IMR-90 (cell line): Measurements from ENCODE around the gene TP53I11. TPM values are rescaled to one million over a fixed set of nuclear protein-coding genes. Genes with fewer than 3 reads are reported as not detected.

ENCODE experiments used
- ATAC-seq: fragments of 200-7000 bp; cut with Tn5 transposase; 2 replicates; pipeline ENCODE4 v1.9.1; 2020; ENCODE audit warnings: low read depth, mild to moderate bottlenecking, moderate library complexity
- BruUV-seq: library from RNA; stranded (reverse); fragments of 400-500 nt; replicated peaks from 2 replicates; lab custom pipeline; 2021; lab: Mats Ljungman, UMichigan
- CTCF ChIA-PET: fragments of 300-600 bp; formaldehyde crosslinking; extraction: SDS; loops from one replicate; lab custom pipeline; 2021; ENCODE audit warnings: antibody characterized with exemption; lab: Yijun Ruan, JAX
- POLR2A ChIA-PET: fragments of 300-600 bp; sonication (Branson Sonifier 250); formaldehyde crosslinking; loops from one replicate; lab custom pipeline; 2022; ENCODE audit warnings: antibody characterized with exemption; ENCODE audit not compliant: unreplicated experiment; lab: Charles Lee
- DNase-seq: peaks from one replicate; pipeline ENCODE4 v3.0.0; 2013
- H2AFZ ChIP-seq: replicated peaks from 2 replicates; pipeline ENCODE3; 2013; ENCODE audit warnings: low read length, mild to moderate bottlenecking; ENCODE audit not compliant: poor library complexity
- H2AK5ac ChIP-seq: 2 replicates; pipeline ENCODE4 v1.6.1; 2013; ENCODE audit warnings: low read depth, low read length, inconsistent platforms
- H2AK9ac ChIP-seq: replicated peaks from 2 replicates; pipeline ENCODE3; 2013; ENCODE audit warnings: mild to moderate bottlenecking, low read depth, low read length, moderate library complexity; ENCODE audit not compliant: poor library complexity
- H2BK120ac ChIP-seq: 2 replicates; pipeline ENCODE4 v1.6.1; 2013; ENCODE audit warnings: low read depth, low read length, inconsistent platforms
- H2BK15ac ChIP-seq: 3 replicates; pipeline ENCODE4 v1.6.1; 2013; ENCODE audit warnings: low read depth, low read length, inconsistent platforms
- H2BK20ac ChIP-seq: 2 replicates; pipeline ENCODE4 v1.6.1; 2013; ENCODE audit warnings: low read depth, mild to moderate bottlenecking, inconsistent platforms, low read length, moderate library complexity
- H2BK5ac ChIP-seq: 2 replicates; pipeline ENCODE4 v1.6.1; 2013; ENCODE audit warnings: mild to moderate bottlenecking, low read depth, low read length, inconsistent platforms; ENCODE audit not compliant: poor library complexity, severe bottlenecking
- H3K14ac ChIP-seq: replicated peaks from 2 replicates; pipeline ENCODE4 v1.6.1; 2013; ENCODE audit warnings: low read depth, low read length, inconsistent platforms
- H3K18ac ChIP-seq: 2 replicates; pipeline ENCODE4 v1.6.1; 2013; ENCODE audit warnings: low read depth, low read length, control low read depth
- H3K23ac ChIP-seq: 2 replicates; pipeline ENCODE4 v1.6.1; 2013; ENCODE audit warnings: low read depth, low read length, inconsistent platforms
- H3K27ac ChIP-seq: 2 replicates; pipeline ENCODE4 v1.5.1; 2013; ENCODE audit warnings: mild to moderate bottlenecking, control low read depth, low read length; ENCODE audit not compliant: insufficient read depth
- H3K27me3 ChIP-seq: 2 replicates; pipeline ENCODE4 v1.6.1; 2013; ENCODE audit warnings: low read length; ENCODE audit not compliant: control insufficient read depth, insufficient read depth
- H3K36me3 ChIP-seq: 2 replicates; pipeline ENCODE4 v1.6.1; 2013; ENCODE audit warnings: low read length, mixed read lengths; ENCODE audit not compliant: control insufficient read depth, insufficient read depth
- H3K4ac ChIP-seq: 2 replicates; pipeline ENCODE4 v1.6.1; 2013; ENCODE audit warnings: low read depth, low read length, inconsistent platforms
- H3K4me1 ChIP-seq: 2 replicates; pipeline ENCODE4 v1.6.1; 2013; ENCODE audit warnings: low read length, mixed read lengths; ENCODE audit not compliant: control insufficient read depth, insufficient read depth
- H3K4me2 ChIP-seq: 2 replicates; pipeline ENCODE4 v1.6.1; 2013; ENCODE audit warnings: low read depth, mild to moderate bottlenecking, control low read depth, low read length, moderate library complexity
- H3K4me3 ChIP-seq: 2 replicates; pipeline ENCODE4 v1.5.1; 2013; ENCODE audit warnings: low read depth, mild to moderate bottlenecking, control low read depth, low read length, moderate library complexity; ENCODE audit not compliant: insufficient read depth
- H3K56ac ChIP-seq: 2 replicates; pipeline ENCODE4 v1.6.1; 2013; ENCODE audit warnings: low read length, inconsistent platforms; ENCODE audit not compliant: insufficient read depth; ENCODE audit errors: extremely low read depth
- H3K79me1 ChIP-seq, 2 experiments: 2 replicates each; pipeline ENCODE4 v1.6.1; 2013; ENCODE audit warnings: low read length in 2 of 2, inconsistent platforms in 1 of 2, low read depth in 1 of 2
- H3K9ac ChIP-seq: 2 replicates; pipeline ENCODE4 v1.6.1; 2013; ENCODE audit warnings: low read depth, low read length, control low read depth
- H3K9me1 ChIP-seq: 2 replicates; pipeline ENCODE4 v1.6.1; 2013; ENCODE audit warnings: low read length, inconsistent platforms; ENCODE audit not compliant: insufficient read depth
- H3K9me3 ChIP-seq: 2 replicates; pipeline ENCODE4 v1.6.1; 2013; ENCODE audit warnings: low read length; ENCODE audit not compliant: control insufficient read depth, insufficient read depth
- H4K20me1 ChIP-seq: 2 replicates; pipeline ENCODE4 v1.6.1; 2013; ENCODE audit warnings: low read length, inconsistent platforms; ENCODE audit not compliant: insufficient read depth
- H4K5ac ChIP-seq: 2 replicates; pipeline ENCODE4 v1.6.1; 2013; ENCODE audit warnings: mild to moderate bottlenecking, low read depth, low read length, control low read depth
- H4K8ac ChIP-seq, 2 experiments: 2 replicates each; pipeline ENCODE4 v1.6.1; 2013; ENCODE audit warnings: low read depth in 2 of 2, low read length in 2 of 2, control low read depth in 1 of 2, inconsistent platforms in 1 of 2
- H4K91ac ChIP-seq: 2 replicates; pipeline ENCODE4 v1.6.1; 2013; ENCODE audit warnings: low read depth, low read length, inconsistent platforms; ENCODE audit not compliant: insufficient read depth
- MAZ ChIP-seq: IDR thresholded peaks from 2 replicates; pipeline ENCODE4 v1.6.1; 2012; ENCODE audit warnings: low read depth, mild to moderate bottlenecking, low read length, improper control_type of control experiment, moderate library complexity, borderline replicate concordance
- POLR2A ChIP-seq: IDR thresholded peaks from 2 replicates; pipeline ENCODE4 v1.6.1; 2012; ENCODE audit warnings: mild to moderate bottlenecking, low read depth, low read length
- RFX5 ChIP-seq: IDR thresholded peaks from 2 replicates; pipeline ENCODE4 v1.8.0; 2012; ENCODE audit warnings: low read depth, mild to moderate bottlenecking, low read length, moderate library complexity
- WGBS, 2 experiments: methylation state at CpG; one replicate each; pipeline versions ENCODE4 v1.1.5 to v1.1.7; 2013; ENCODE audit warnings: missing lambda C conversion rate in 2 of 2; ENCODE audit not compliant: insufficient read length in 1 of 2; ENCODE audit errors: extremely low coverage in 2 of 2; 5-methylcytosine and 5-hydroxymethylcytosine counted together
- dilution Hi-C: fragments of 300-500 bp; cut with HindIII; formaldehyde crosslinking; loops from one replicate; pipeline ENCODE4 v1.14.3; 2018; ENCODE audit warnings: low sequenced_read_pairs; ENCODE audit not compliant: unreplicated experiment
- in situ Hi-C: fragments of 300-500 bp; cut with MboI; formaldehyde crosslinking; loops from 3 replicates; pipeline ENCODE4 v1.14.3; 2019; ENCODE audit warnings: low sequenced_read_pairs, inconsistent platforms, mixed read lengths
- intact Hi-C: fragments of 100-400 bp; cut with micrococcal nuclease; formaldehyde crosslinking; loops from 2 replicates; pipeline ENCODE4 v1.10.0; 2022
- polyA plus RNA-seq, 3 experiments: library from polyadenylated mRNA; depleted of rRNA; stranded (reverse); fragments of >200 nt; gene quantifications; 2 replicates each; pipeline ENCODE4 v1.2.3, GENCODE V29; 2012; ENCODE audit warnings: low replicate concordance in 1 of 3
- total RNA-seq: library from RNA; depleted of rRNA; stranded (reverse); fragments of >200 nt; gene quantifications from 2 replicates; pipeline ENCODE4 v1.2.3, GENCODE V29; 2012
- TF ChIP-seq, protein P1 (sequence below): fragments of 150-350 bp; IDR thresholded peaks from 2 replicates; pipeline ENCODE4 v1.6.1; 2016; ENCODE audit warnings: low read depth, mild to moderate bottlenecking, low read length, moderate library complexity, borderline replicate concordance

The TP53I11 gene
- total and polyA plus RNA-seq, 2 of the 4 experiments (the other 2 are of a cell fraction), result 3.9 to 22.0 TPM

DNA sequence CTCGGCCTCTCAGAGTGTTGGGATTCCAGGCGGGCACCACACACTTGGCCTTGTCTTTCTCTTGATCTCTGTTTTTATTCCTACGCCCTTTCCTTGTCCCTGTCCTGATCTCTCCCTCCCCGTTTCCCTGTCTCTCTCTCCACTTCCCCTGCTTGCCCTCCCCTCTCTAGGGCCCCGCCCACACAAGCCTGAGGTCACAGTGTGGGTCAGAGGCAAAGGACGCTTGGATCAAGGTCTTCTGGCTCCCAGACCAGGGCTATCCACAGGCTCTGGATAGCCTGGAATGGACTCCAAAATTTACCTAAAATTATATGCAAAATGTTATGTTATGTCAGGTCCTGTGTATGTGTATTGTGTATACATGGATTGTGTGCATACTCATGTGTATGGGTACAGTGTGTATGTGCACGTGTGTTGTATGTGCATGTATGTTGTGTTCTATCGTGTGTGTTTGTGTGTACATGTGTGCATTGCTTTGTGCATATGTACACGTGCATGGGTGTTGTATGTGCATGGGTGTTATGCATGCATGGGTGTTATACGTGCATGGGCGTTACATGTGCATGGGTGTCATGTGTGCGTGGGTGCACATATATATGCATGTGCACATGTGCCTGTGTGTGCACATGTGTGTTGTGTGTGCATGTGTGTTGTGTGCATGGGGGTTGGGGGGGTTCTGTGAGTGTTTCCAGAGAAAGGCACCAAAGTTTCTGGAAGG, 38.3 kb downstream of the TP53I11 start:
- Histone ChIP-seq H4K8ac (no peak overlapping the region), H3K4me1 (peaks cover 1% of the 10 kb centered on the region; the same call in 1 of the 2 replicates), H3K9ac (no peak overlapping the region), H4K91ac (no peak overlapping the region), H3K27ac (no peak overlapping the region), H3K27me3 (peaks cover 6% of the 10 kb centered on the region), H3K4me3 (no peak overlapping the region), H3K9me1 (no peaks in the 10 kb centered on the region), H3K56ac (no peak overlapping the region), H3K79me1 (no peaks in the 10 kb centered on the region), H3K23ac (no peak overlapping the region), H4K20me1 (no peaks in the 10 kb centered on the region), H3K36me3 (no peaks in the 10 kb centered on the region), H2AFZ (no peak overlapping the region), H3K9me3 (no peaks in the 10 kb centered on the region), H2BK5ac (no peak overlapping the region), H2BK20ac (no peak overlapping the region), H2AK9ac (no peak overlapping the region), H3K18ac (no peak overlapping the region), H2BK15ac (no peak overlapping the region), H4K5ac (no peak overlapping the region), H3K4me2 (no peak overlapping the region), H3K14ac (no peak overlapping the region), H2BK120ac (no peak overlapping the region), H3K4ac (no peak overlapping the region), H2AK5ac (no peak overlapping the region)
- CTCF ChIA-PET, result interaction anchor here (1.4 to 2.0 kb wide), 2 partner anchors 188 to 295 kb away, joined by 5 to 6 read pairs; no protein-coding TSS in a partner anchor
- POLR2A ChIA-PET, result no interaction called here
- dilution Hi-C loops (no loop called here), intact Hi-C loops (loop anchor here (5.0 kb wide), 1 partner anchor 185 kb away; the partner anchor contains the start of gene TSPAN18), in situ Hi-C loops (loop anchor here (25.0 kb wide), 1 partner anchor 800 kb away; no protein-coding TSS in a partner anchor)
- WGBS, 2 experiments, result 86% methylated on average over 6 of the region's 12 CpGs; no CpG with 5 or more reads in 1 of the 2 experiments
- no peak for DNase-seq
- no TSS peak for BruUV-seq
- no peak for TF ChIP-seq POLR2A
- TF ChIP-seq, protein P1, sequence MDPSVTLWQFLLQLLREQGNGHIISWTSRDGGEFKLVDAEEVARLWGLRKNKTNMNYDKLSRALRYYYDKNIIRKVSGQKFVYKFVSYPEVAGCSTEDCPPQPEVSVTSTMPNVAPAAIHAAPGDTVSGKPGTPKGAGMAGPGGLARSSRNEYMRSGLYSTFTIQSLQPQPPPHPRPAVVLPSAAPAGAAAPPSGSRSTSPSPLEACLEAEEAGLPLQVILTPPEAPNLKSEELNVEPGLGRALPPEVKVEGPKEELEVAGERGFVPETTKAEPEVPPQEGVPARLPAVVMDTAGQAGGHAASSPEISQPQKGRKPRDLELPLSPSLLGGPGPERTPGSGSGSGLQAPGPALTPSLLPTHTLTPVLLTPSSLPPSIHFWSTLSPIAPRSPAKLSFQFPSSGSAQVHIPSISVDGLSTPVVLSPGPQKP, result no peak
- TF ChIP-seq RFX5, result no peak
- no peak for TF ChIP-seq MAZ
- no peak for ATAC-seq
